Stimulated activated CD4-positive, alpha-beta T cell treated with anti-CD3 and anti-CD28 coated beads, Interleukin-1b, Interleukin-23, amount 100 ng/mL, for 48 hours (primary cell): ENCODE results near the gene TBL3.
"Not testable (repeated sequence)": the region's sequence is repeated elsewhere in the genome, so short reads cannot be mapped to it uniquely, and the experiment has no call there.

Source experiments
- DNase-seq: peaks from one replicate; pipeline ENCODE4 v3.0.0-alpha.2; 2020

TBL3 gene

DNA sequence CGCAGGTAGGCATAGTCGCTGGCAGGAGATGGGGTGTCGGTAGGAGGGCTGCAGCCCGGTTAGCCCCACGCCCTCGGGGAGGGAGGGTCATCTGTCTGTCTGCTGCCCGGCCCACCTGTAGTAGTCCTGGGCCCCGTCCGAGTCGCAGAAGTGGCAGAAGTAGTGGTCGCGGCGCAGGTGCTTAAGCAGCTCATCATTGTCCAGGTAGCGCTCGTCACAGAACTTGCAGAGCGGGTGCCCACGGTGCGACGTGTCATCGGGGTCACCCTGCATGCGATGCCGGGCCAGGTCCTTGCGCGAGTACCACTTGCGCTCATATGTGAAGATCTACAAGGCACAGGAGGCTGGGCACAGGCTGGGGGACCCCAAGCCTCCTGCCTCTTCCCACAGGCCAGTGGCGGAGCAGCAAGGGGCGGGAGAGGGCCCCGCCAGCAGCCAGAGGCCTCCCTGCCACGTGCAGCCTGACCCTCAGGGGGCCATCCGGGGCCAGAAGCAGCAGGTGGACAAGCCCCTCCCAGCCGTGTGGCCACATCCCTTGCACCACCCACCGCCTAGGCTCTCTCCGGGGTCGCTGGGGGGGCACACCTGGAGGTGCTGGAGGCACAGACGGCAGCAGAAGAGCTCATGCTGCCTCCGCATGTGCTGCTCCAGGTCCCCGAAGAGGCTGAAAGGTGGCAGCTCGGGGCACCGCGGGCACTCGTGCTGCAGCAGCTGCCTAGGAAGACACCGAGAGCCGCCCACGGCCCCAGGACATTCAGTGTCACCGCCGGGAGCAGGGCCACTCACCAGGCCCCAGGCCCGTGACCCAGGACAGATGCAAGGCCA is 30.8 kb downstream of the TBL3 start:
- DNase-seq = no peak

DNA sequence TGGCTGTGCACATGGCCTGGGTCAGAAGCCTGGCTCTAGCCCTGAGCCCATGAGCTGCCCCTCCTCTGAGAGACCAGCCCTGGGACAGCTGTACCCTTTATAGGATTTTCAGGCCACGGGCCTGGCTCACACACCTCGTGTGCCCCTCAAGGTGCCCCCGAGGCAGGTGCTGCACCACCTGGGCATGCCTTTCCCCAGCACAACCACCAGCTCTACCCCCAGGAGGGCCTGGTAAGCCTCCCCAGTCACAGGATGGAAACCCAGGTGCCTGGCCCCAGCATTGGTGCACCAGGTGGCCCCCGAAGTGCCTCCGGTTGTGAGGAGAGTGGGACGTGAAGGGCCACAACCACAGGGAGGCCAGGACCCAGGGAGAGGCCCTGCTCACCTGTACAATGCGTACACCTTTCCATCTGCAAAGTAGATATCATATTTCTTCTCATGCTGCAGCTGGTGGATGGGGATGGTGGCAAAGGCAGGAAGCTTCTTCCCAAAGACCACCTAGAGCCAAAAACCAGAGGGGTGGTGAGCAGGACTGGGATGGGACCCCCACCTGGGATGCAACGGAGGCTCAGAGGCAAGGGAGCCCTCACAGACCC is 31.5 kb downstream of the TBL3 start:
- DNase-seq = no peak

DNA sequence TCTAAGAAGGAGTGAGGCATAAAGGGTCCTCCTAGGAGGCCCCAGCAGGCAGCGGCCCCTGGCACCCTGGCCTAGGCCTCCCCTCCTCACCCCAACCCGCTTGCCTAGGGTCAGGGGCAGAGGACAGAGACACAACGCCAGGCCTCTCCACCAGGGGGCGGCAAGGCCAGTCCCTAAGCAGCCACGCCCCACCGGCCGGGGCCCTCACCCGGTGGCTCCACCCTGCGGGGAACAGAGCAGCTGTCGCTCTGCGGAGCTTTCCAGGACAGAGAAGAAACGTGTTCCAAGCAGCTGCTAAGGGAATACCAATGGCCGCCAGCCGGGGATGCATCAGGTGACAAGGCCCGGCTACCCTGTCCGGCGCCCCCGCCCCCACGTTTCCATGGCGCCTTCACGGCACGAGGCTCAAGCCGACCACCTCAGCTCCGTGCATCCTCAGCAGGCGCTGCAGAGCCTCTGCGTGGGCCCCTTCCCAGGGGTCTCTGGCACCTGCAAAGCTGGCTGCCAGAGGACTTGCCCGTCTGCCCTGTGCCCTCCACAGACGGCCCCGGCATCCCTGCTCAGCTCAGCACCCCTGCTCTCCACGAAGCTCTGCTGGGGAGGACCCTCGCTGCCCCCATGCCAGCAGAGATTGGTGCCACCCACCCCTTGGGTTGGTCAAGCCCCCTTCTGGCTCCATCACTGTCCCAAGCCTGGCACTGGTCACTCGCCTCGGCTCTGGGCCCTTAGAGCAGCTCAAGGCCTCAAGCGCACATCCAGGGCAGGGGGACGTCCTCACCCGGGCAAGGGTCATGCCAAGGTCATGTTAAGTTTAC is 32.2 kb downstream of the TBL3 start:
- peak; percentile 90 for DNase-seq

DNA sequence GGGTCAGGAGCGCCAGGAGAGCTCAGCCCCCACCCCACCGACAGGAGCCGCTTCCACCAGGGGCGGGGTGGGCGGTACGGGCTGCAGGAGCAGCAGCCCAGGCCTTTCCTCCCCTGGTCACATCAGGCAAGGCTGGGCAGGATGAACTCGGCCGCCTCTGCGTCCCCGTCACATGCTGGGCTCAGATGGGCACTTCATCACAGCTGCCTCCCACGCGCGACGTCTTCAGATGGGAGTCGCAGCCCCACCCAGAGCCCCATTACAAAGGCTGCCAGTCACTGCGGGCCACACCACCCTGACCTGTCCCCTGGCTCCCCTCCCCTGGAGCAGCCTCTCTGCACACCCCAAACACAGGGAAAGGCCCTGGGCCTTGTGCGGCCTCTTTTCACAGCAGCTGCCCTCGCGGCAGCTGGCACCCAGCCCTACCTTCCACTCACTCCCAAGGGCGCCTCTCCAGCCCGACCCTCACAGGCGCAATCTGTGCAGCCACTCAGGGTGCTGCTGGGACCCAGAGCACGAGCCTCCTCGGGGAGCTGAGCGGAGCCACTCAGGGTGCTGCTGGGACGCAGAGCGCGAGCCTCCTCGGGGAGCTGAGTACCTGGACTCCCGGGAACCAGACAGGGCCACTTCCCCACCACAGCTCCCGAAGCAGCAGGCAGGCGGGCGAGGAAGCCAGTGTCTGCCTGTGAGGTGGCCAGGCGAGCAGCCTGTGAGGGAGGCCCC is 33.1 kb downstream of the TBL3 start:
- no peak for DNase-seq

DNA sequence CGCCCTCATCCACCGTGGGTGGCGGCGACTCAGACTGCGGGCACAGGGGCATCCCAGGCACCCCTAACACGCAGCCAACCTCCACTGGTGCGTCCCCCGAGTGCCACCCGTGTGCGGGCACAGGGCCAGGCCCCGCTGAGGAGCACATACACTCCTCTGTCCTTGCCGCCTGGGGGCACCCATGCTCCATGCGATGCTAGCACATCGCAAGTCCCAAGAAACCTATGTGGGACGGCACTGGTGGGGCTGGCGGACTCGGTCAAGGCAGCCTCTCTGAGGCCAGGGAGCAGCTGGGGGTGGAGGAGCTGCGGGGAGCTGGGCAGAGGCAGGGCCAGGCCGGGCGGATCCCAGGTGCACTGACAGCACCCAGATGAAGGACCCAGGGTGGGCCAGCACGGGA is 33.8 kb downstream of the TBL3 start:
- DNase-seq = no peak

DNA sequence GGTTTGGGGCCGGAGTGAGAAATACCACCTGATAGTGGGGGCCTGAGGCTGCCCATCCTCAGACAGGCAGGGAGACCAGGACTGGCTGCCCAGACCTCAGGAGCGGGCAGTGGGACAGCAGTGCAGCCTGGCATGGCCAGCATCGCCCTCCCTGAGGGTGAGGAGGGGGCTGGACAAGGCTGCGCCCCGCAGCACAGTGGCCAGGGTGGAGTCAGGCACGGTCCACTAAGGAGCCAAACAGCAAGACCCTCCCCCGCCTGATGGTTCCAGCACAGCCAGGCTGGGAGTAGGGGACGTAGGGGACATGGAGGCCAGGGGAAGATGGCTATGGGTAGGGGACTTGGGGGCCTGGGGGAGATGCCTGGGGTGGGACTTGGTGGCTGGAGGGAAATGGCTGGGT is 34.5 kb downstream of the TBL3 start:
- no peak for DNase-seq

DNA sequence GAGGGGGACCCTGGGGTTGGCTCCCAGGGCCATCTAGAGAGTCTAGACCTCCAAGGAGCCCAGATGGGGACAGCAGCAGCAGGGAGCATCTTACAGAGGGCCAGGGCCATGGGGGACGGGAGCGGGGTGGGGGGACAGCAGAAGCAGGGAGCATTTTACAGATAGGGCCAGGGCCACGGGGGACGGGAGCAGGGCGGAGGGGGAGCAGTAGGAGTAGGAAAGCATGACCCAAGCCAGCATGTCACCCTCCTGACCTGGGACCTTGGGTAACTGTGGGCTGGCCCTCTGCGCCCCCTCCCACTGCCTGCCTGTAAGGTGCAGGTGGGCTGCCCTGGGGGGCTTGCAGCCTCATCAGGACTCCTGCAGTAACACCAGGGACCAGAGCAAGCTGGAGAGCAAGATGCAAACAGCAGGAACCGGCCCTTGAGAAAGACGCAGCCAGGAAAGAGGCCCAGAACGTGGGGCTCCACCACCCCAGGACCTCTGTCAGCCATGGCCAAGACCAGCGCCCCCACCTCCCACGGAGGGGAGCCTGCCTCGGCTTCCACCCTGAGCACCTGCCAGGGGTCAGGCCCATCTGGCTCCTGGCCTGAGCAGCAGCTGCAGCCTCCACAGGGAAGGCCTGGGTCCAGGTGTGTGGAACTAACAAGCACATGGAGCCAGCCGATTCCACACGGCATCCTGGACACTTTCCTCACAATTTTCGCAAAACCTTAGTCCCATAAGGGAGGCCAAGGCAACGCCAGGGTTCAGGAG is 35.4 kb downstream of the TBL3 start:
- DNase-seq = no peak

DNA sequence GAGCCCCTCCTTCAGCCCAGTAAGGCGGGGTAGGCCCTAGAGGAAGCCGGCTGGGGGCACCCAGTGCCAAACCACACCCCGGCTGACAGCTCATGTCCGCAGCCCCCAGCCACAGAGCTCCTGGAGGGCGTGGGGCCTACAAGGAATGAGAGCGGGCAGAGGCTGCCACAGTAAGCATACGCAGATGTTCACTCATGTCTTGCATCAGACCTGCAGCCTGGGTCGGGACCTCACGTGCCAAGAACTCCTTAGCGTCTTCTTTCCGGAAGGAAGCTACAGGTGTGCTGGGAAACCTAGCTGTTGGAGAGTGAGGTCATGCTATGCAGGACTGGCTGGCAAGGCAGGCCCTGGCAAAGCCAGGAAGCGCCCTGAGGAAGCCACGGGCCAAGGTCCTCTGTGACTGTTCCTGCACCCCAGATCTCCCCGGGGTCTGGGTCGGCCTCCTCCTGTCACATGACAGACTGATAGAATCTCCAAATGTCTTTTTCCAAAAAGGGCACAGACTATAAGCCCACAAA is 36.2 kb downstream of the TBL3 start:
- peak; percentile 34 for DNase-seq

DNA sequence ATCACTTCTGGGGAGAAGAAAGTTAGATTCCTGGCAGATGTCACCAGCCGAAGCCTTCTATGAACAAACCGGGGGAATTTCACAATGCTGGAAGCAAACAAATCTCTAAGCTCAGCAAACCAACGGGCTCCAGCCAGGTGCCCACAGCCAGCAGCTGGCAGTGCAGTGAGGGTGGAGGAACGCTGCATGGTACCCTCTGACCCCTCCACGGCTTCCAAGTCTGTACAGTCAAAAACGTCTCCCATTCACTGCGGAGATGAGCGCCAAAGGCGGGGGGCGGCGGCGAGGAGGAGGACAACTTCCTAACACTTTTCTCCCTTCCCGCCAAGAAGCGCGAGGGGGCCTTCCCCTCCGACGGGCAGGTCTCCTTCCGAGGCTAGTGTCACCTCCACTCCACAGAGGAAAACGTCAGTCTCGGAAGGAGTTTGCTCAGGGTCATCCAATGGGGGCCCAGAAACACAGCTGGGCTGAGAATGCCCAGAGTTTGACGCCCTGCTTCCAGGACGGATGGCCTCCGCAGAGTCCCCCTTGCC is 36.8 kb downstream of the TBL3 start:
- peak; percentile 46 for DNase-seq

DNA sequence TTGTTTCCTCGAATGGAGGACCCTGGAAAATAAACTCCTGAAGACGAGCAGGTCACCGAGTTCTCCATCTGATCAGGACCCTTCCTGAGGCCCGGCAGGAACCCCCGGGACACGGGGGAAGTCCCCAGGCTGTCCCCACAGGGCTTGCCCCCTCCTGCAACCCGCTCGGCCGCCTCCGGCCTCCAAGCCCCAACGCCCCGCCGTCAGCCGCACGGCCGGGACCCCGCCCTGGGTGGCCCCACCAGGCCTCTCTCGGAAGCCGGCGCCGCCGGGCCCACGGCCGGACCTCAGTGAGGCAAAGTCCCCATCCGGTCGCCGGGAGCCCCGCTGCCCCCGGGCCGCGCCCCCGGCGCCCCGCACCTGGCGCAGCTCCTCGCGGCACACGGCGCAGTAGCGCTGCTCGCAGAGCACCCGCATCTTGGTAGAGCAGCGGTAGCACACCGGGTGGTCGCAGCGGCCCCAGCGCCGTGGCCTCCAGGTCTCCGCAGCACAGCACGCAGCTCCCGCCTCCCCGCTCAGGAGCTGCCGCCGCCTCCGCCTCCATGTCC is 37.4 kb downstream of the TBL3 start:
- DNase-seq = no peak

DNA sequence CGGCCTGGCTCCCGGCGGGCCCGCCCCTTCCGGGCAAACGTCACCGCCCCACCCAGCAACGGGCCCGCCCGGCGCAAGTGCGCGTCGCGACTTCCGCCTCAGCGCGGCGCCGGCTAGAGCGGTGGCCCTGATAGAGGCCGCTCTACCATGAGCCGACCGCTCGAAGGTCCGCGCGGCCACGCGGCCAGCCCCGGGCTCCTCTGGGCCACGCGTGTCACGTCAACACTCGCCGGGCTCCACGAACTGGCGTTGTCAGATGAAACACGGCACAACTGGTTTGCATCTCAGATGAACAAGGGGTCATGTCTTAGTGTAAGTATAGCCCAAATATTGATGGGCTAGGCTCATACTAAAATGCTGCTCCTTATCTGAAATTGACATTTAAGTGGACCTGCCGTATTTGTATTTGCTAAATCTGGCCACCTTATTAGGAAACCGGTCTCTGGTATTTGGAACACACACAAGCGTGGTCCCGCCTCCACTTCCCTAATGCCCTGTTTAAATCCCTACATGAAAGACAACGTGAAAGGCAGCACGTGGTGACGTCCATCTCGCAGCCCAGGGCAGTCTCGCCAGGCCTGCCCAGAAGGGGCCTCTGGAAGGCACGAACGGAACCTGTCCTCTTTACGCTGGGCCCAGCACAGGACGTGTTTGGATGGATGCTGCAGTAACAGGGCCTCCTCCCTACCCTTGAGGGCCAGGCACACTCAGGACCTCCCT is 38.1 kb downstream of the TBL3 start, which contains the start of gene ZNF598:
TSS of gene ZNF598 (minus strand) at position 31 of the 720 bp plus-strand sequence.
- DNase-seq = peak; percentile 75

DNA sequence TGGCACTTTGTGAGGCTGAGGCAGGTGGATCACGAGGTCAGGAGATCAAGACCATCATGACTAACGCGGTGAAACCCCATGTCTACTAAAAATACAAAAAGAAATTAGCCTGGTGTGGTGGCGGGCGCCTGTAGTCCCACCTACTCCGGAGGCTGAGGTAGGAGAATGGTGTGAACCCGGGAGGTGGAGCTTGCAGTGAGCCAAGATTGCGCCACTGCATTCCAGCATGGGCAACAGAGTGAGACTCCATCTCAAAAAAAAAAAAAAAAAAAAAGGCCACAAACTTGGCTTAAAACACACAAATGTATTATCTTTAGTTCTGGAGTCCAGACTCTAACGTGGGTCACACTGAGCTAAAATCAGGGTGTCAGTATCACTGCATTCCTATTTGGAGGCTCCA is 39.9 kb downstream of the TBL3 start:
- not testable (repeated sequence) for DNase-seq

DNA sequence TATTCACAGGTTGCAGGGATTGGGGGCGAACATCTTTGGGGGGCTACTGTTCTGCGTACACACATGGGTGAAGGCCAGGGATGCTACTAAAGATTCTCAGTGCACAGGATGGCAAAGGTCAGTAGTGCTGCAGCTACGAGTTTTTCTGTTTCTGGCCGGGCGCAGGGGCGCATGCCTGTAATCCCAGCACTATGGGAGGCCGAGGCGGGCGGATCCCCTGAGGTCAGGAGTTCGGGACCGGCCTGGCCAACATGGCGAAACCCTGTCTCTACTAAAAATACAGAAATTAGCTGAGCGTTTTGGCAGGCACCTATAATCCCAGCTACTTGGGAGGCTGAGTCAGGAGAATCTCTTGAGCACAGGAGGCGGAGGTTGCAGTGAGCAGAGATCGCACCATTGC is 41.7 kb downstream of the TBL3 start:
- no peak for DNase-seq

DNA sequence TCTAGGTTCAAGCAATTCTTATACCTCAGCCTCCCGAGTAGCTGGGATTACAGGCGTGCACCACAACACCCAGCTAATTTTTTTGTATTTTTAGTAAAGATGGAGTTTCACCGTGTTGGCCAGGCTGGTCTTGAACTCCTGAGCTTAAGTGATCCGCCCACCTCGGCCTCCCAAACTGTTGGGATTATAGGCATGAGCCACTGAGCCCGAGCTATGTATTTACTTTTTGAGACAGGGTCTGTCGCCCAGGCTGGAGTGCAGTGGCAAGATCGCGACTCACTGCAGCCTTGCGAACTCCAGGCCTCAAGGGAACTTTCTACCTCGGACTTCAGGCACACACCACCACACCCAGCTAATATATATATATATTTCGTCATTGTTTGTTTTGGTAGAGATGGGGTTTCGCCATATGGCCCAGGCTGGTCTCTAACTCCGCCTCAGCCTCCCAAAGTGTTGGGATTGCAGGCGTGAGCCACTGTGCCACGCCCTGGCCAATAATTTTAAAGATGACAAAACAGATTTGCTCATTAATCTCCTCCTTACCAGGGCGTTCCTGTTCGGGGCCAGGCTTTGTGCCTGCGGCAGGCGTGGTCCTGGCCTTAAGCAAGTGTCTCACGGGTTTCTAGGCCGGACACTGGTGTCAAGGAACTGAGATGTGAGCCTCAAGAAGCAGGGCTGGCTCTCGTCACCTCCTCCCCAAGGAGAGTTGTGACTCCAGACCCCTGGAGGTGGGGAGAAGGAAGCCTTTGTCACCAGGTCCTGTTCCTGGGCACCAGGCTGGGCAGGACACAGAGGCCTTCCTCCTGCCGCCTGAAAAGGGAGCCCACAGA is 43.5 kb downstream of the TBL3 start:
- no peak for DNase-seq

DNA sequence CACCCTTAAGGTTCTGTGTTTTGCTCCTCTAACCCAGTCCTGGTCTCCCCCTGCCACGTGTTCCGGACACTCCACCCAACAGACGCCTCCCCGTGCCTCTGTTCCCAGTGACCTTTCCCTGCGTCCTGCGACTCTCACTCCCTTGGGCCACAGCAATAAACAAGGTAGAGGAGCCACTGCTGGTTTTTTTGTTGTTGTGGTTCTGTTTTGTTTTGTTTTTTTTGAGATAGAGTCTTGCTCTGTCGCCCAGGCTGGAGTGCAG is 44.0 kb downstream of the TBL3 start:
- no peak for DNase-seq

DNA sequence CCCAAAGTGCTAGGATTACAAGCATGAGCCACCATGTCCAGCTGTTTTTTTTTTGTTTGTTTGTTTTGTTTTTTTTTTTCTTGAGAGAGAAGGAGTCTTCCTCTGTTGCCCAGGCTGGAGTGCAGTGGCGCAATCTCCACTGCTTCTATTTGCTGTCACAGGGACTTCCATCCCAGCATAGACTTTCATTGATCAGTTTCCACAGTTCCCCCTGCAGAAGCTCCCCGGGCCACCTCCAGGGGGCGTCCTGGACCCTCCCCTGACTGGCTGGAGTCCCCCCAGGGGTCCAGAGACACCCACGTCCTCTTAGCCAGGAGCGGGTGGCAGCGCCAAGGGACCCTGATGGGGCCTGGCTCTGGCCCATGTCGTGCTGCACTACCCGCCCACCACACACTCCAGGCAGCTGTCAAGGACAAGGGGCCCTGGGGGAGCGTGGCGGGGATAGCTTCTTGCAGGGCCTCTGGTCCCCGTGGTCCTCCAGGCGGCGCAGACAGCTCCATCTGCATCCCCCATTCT is 44.6 kb downstream of the TBL3 start:
- DNase-seq = no peak

DNA sequence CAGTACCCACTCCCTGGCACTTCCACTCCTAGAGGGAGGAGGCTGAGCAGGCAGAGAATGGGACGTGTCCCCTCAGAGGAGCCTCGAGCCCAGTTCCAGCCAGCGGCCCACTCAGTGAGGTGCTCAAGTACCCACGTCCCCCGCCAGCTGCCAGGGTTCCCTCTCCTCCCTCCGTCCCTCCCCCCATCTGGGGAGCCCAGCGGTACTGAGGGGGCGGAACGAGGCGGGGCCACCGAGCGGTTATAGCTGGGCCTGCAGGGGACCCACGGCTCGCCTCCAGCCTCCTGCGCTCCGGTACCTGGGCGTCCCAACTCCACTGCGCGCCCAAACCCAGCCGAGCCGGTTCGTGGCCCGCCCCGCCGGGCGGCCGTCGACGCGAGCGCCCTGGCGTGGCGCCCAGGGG is 47.7 kb downstream of the TBL3 start, which contains the start of gene NPW:
TSS of gene NPW (plus strand) at position 268 of the 403 bp plus-strand sequence.
- DNase-seq = peak; percentile 43

DNA sequence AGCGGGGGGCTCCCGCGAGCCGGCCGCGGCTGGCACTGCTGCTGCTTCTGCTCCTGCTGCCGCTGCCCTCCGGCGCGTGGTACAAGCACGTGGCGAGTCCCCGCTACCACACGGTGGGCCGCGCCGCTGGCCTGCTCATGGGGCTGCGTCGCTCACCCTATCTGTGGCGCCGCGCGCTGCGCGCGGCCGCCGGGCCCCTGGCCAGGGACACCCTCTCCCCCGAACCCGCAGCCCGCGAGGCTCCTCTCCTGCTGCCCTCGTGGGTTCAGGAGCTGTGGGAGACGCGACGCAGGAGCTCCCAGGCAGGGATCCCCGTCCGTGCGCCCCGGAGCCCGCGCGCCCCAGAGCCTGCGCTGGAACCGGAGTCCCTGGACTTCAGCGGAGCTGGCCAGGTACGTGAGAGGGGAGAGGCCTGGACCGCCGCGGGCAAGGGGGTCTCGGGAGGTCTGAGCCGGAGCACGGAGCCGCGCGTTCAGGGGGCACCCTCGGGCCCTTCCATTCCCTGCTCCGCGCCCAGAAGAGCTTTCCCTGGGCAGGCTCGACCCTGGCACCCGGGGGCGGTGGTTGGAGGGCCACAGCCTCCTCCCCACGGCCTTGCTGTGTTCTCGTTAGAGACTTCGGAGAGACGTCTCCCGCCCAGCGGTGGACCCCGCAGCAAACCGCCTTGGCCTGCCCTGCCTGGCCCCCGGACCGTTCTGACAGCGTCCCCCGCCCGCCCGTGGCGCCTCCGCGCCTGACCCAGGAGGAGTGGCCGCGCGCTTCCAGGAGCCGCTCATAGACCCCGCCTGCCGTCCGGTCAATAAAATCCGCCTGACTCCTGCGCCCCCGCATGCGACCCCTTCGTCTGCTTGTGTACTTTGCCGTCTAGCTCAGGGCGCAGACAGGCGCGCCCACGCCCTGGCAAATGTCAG is 48.3 kb downstream of the TBL3 start:
- no peak for DNase-seq

DNA sequence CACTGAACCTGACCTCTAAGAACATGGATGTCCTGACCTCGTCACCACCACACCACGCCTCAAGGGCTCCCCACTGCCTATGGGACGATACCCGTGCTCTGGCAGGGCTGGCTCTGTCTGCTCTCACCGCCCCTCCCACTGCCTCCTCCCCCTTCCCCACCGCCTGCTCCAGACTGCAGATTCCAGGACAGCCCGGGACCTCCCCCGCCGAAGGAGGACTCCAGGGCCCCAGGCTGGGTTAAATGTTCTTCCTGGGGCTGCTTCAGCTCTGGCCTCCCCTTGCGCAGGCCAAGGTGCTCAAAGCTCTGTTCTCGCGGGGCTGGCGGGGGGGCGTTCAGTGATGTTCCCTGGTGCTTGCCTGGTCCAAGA is 50.9 kb downstream of the TBL3 start:
- no peak for DNase-seq
